Measurements from ENCODE around the gene ID1. TPM values are rescaled to one million over a fixed set of nuclear protein-coding genes. Genes with fewer than 3 reads are reported as not detected.

Gene ID1
- total and polyA plus RNA-seq, 2 of the 13 experiments (the other 11 are each of a cell fraction or from before 2014, with no cell fraction given) = 320 to 419 TPM

- no peak overlapping the region for H3K4me2 ChIP-seq (ENCODE audit: low read depth, low read length)
- H4K20me1 ChIP-seq (ENCODE audit: insufficient read depth, low read length) = no peaks in the 10 kb centered on the region
- H3K27me3 ChIP-seq (ENCODE audit: control insufficient read depth in 1 of 2, insufficient read depth in 2 of 2, low read length in 2 of 2) = no peaks in the 10 kb centered on the region; a peak in 1 of 5 replicates
- no peaks in the 10 kb centered on the region for H3K36me3 ChIP-seq (replicated peaks in 1 of 2; ENCODE audit: control insufficient read depth in 1 of 2, insufficient read depth in 2 of 2, low read length in 2 of 2)
- in situ Hi-C loops (cut with HindIII; ENCODE audit: extremely low pct_ligation_motif_present, low pct_unique_long_range_greater_than_20kb) (no loop called here), intact Hi-C loops (cut with micrococcal nuclease; ENCODE audit: unreplicated experiment) (loop anchor here (1.0 kb wide), 1 partner anchor 7 kb away; no protein-coding TSS in a partner anchor)
- POLR2A ChIA-PET = interaction anchor here (1.2 to 4.2 kb wide), 7 partner anchors 9 to 27 kb away, joined by 3 to 183 read pairs (median 7); partner anchors contain the start of gene ID1
- peak overlapping the region; percentile 90 for H3K27ac ChIP-seq (ENCODE audit: extremely low read length, insufficient read depth, low read length)
- H3K4me3 ChIP-seq (replicated peaks in 1 of 3; ENCODE audit: insufficient read depth in 1 of 3, low read depth in 2 of 3, low read length in 3 of 3) = no peak overlapping the region
- peaks cover 17% of the 10 kb centered on the region for H3K79me2 ChIP-seq (ENCODE audit: insufficient read depth, low read length)
- H3K9ac ChIP-seq (ENCODE audit: insufficient read depth, low read depth, low read length) = peak overlapping the region; percentile 35; the same call in 1 of the 2 replicates
- no TSS peak for BruUV-seq (replicated peaks)
- H2AFZ ChIP-seq (ENCODE audit: low read length) = no peak overlapping the region
- FAIRE-seq = no peak
- H3K9me3 ChIP-seq (ENCODE audit: low read length) = no peaks in the 10 kb centered on the region
- peaks cover 53% of the 10 kb centered on the region for H3K4me1 ChIP-seq (ENCODE audit: insufficient read depth, low read length)
- no peak for DNase-seq (ENCODE audit: low spot score)
- CTCF ChIA-PET (ENCODE audit: low intra/inter-chr PET ratio, low total read pairs) = no interaction called here
- 75% methylated on average over 4 of the region's 4 CpGs for WGBS (ENCODE audit: low lambda C conversion rate)
- ATAC-seq = no peak
- TF ChIP-seq THAP9 (CRISPR knock-in tag; IDR thresholded peaks at IDR 0.05; ENCODE audit: borderline replicate concordance) (no peak), ZFX (CRISPR knock-in tag; IDR thresholded peaks at IDR 0.05; ENCODE audit: low read depth) (0 out of 2 replicates have a peak, but pooled peaks have one; percentile 29), ZNF747 (CRISPR knock-in tag; IDR thresholded peaks at IDR 0.05; ENCODE audit: borderline replicate concordance) (no peak), ZNF580 (CRISPR knock-in tag; IDR thresholded peaks at IDR 0.05; ENCODE audit: borderline replicate concordance, low read depth) (0 out of 2 replicates have a peak, but pooled peaks have one; percentile 57), KDM4B (CRISPR knock-in tag; IDR thresholded peaks at IDR 0.05) (no peak), KDM1A (CRISPR knock-in tag; IDR thresholded peaks at IDR 0.05) (peak; percentile 99), RFXANK (CRISPR knock-in tag; IDR thresholded peaks at IDR 0.05) (no peak), ZNF280D (CRISPR knock-in tag; IDR thresholded peaks at IDR 0.05) (0 out of 2 replicates have a peak, but pooled peaks have one; percentile 13), NFAT5 (CRISPR knock-in tag; IDR thresholded peaks at IDR 0.05) (no peak), NCOA5 (CRISPR knock-in tag; IDR thresholded peaks at IDR 0.05) (no peak), KLF12 (CRISPR knock-in tag; IDR thresholded peaks at IDR 0.05; ENCODE audit: borderline replicate concordance) (no peak)
These were observed 8.1 kb upstream of the ID1 start for GRCh38 chr20:31596831-31597480.

Measured in HepG2 (cell line).